Naive thymus-derived CD4-positive, alpha-beta T cell (primary cell): ENCODE data around the gene ALKBH4. TPM values are rescaled to one million over a fixed set of nuclear protein-coding genes. Genes with fewer than 3 reads are reported as not detected.

Source experiments
- ATAC-seq: fragments of 150-1000 bp; cut with Tn5 transposase; 2 replicates; pipeline ENCODE4 v1.10.0; 2021; ENCODE audit warnings: mild to moderate bottlenecking, moderate library complexity
- CTCF ChIA-PET: fragments of 350-600 bp; sonication (Branson Sonifier 250); formaldehyde crosslinking; loops from one replicate; lab custom pipeline; 2021; ENCODE audit warnings: antibody characterized with exemption; lab: Charles Lee
- POLR2A ChIA-PET: fragments of 350-600 bp; sonication (Branson Sonifier 250); formaldehyde crosslinking; loops from one replicate; lab custom pipeline; 2021; ENCODE audit warnings: antibody characterized with exemption, inconsistent platforms; lab: Charles Lee
- DNase-seq, 9 donors: peaks; one replicate each; pipeline versions ENCODE4 v3.0.0 to v3.0.0-alpha.2; 2020 to 2022; ENCODE audit warnings: mixed read lengths in 1 of 9
- H3K27ac ChIP-seq: one replicate; pipeline ENCODE4 v1.7.0; 2013; ENCODE audit warnings: mild to moderate bottlenecking, low read depth, low read length, moderate library complexity
- H3K27me3 ChIP-seq, 2 donors: one replicate each; pipeline ENCODE4 v1.7.0; 2013; ENCODE audit warnings: low read length in 2 of 2, mild to moderate bottlenecking in 2 of 2, moderate library complexity in 2 of 2; ENCODE audit not compliant: control insufficient read depth in 2 of 2, insufficient read depth in 2 of 2
- H3K36me3 ChIP-seq, 3 experiments: 1 replicate in 2 of 3; 2 replicates in 1 of 3; pipeline ENCODE4 v1.7.0; 2013; ENCODE audit warnings: low read length in 3 of 3, mild to moderate bottlenecking in 3 of 3, moderate library complexity in 1 of 3; ENCODE audit not compliant: insufficient read depth in 3 of 3, control insufficient read depth in 2 of 3
- H3K4me1 ChIP-seq, 2 donors: one replicate each; pipeline ENCODE4 v1.7.0; 2013; ENCODE audit warnings: low read length in 2 of 2, mild to moderate bottlenecking in 2 of 2, moderate library complexity in 1 of 2; ENCODE audit not compliant: control insufficient read depth in 2 of 2, insufficient read depth in 2 of 2
- H3K4me3 ChIP-seq: 2 replicates; pipeline ENCODE4 v1.7.0; 2013; ENCODE audit warnings: mild to moderate bottlenecking, low read length
- H3K9me3 ChIP-seq, 3 experiments: 1 replicate in 2 of 3; 2 replicates in 1 of 3; pipeline ENCODE4 v1.7.0; 2013; ENCODE audit warnings: low read length in 3 of 3; ENCODE audit not compliant: control insufficient read depth in 2 of 3
- H3K27ac Mint-ChIP-seq, 9 donors: one replicate each; pipeline ENCODE4 v1.8.0; 2020 to 2022; ENCODE audit warnings: mixed read lengths in 9 of 9, mild to moderate bottlenecking in 8 of 9, moderate library complexity in 5 of 9, inconsistent platforms in 2 of 9
- H3K27me3 Mint-ChIP-seq, 5 donors: one replicate each; pipeline ENCODE4 v1.8.0; 2021 to 2022; ENCODE audit warnings: mixed read lengths in 5 of 5, mild to moderate bottlenecking in 1 of 5
- H3K36me3 Mint-ChIP-seq, 5 donors: one replicate each; pipeline ENCODE4 v1.8.0; 2020 to 2022; ENCODE audit warnings: mixed read lengths in 5 of 5, mild to moderate bottlenecking in 3 of 5, inconsistent platforms in 1 of 5
- H3K4me1 Mint-ChIP-seq, 7 donors: one replicate each; pipeline ENCODE4 v1.8.0; 2020 to 2022; ENCODE audit warnings: mixed read lengths in 7 of 7, mild to moderate bottlenecking in 3 of 7, inconsistent platforms in 1 of 7
- H3K4me3 Mint-ChIP-seq, 10 donors: one replicate each; pipeline ENCODE4 v1.8.0; 2020 to 2022; ENCODE audit warnings: mild to moderate bottlenecking in 10 of 10, mixed read lengths in 10 of 10, moderate library complexity in 6 of 10, inconsistent platforms in 2 of 10
- H3K9me3 Mint-ChIP-seq, 11 donors: one replicate each; pipeline ENCODE4 v1.8.0; 2020 to 2022; ENCODE audit warnings: mixed read lengths in 11 of 11, mild to moderate bottlenecking in 4 of 11, inconsistent platforms in 1 of 11, moderate library complexity in 1 of 11
- intact Hi-C, 2 donors: fragments of 100-400 bp; cut with micrococcal nuclease; formaldehyde crosslinking; loops; one replicate each; pipeline ENCODE4 v1.15.1; 2023
- polyA plus RNA-seq, 2 donors: library from polyadenylated mRNA; unstranded; fragments of 300-500 nt; fragmentation: Illumina TruSeq; gene quantifications; one replicate each; pipeline ENCODE4 v1.2.3, GENCODE V29; 2021
- total RNA-seq, 6 experiments: library from RNA in 5 of 6; stranded (reverse) in 5 of 6; gene quantifications; 1 replicate in 5 of 6; 2 replicates in 1 of 6; pipeline ENCODE4 v1.2.3 and lab custom pipeline; 2021 to 2026

The ALKBH4 gene
- total and polyA plus RNA-seq, 7 experiments from 2014 or later: 4.0 to 24.7 (median 11.7) TPM

DNA sequence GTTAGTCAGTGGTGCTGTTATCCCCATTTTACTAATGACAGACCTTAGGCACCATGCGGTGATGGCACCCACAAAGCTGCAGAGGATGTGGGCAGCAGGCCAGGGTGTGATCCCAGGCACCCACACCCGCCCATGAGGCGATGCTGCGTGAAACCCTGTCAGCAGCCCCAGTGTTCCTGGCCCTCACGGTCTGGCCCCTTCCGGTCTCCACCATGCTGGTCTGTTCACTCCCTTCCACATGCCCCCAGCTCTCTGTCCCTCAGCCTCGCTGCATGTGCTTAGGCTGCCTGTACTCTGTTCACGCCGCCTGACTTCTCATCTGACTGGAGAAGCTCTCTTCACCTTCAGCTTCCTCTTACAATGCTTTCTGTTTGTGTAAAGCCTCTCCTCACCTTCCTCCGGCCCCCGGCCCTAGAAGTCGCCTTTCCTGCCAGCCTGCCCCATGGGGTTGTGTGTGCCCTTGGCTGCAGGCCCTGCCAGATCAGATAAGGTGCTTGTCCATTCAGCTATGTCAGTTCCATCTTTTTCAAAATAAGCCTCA, 48.9 kb downstream of the ALKBH4 start:
- intact Hi-C loops: loop anchor here (1.0 kb wide), 2 partner anchors 11 to 19 kb away; partner anchors contain the start of gene PRKRIP1 (in 1 of the 2)
- peak overlapping the region; percentile 46 for H3K4me3 ChIP-seq

DNA sequence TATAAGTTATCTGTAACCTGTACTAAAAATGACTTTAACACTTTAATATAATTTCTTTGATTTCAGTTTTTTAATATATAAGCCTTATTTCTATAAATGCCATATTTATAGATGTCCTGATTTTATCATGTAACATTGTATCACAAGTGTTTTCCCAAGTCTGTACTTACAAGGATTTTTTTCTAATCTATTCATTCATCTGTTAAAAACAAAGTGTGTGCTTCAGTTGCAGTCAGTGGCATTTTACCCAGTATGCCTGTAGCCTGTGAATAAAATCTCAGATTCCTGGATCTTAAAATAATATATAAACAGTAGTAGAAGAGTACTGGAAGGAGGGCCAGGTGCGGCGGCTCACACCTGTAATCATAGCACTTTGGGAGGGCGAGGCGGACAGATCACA, 51.1 kb downstream of the ALKBH4 start:
- Mint-ChIP-seq H3K27me3 (no peaks in the 10 kb centered on the region), H3K27ac (peak overlapping the region in 7 of 9 donors; percentile 13 to 96 (median 76)), H3K4me1 (peaks cover 32 to 59% (median 47%) of the 10 kb centered on the region in 7 donors), H3K36me3 (peaks cover 7 to 51% (median 27%) of the 10 kb centered on the region in 5 donors), H3K4me3 (no peak overlapping the region), H3K9me3 (peaks cover 0 to 3% (median 0%) of the 10 kb centered on the region in 11 donors)
- no peaks in the 10 kb centered on the region for H3K27me3 ChIP-seq
- DNase-seq (no peak), ATAC-seq (no peak)
- CTCF ChIA-PET: interaction anchor here (0.7 to 5.9 kb wide), 7 partner anchors 9 to 51 kb away, joined by 3 to 44 read pairs (median 4); partner anchors contain the start of gene ALKBH4
- no peak overlapping the region for H3K4me3 ChIP-seq
- no peak overlapping the region for H3K27ac ChIP-seq
- H3K36me3 ChIP-seq: peaks cover 0 to 30% (median 0%) of the 10 kb centered on the region in 3 experiments
- intact Hi-C loops: loop anchor here in 1 of 2 donors (2.0 kb wide), 1 partner anchor 17 kb away; the partner anchor contains the start of gene PRKRIP1
- POLR2A ChIA-PET: interaction anchor here (1.0 to 25.3 kb wide), 4 partner anchors 16 to 51 kb away, joined by 4 to 510 read pairs (median 13); partner anchors contain the start of genes ALKBH4, LRWD1, ORAI2 and PRKRIP1
- H3K4me1 ChIP-seq: peaks cover 38 to 43% of the 10 kb centered on the region in 2 donors
- no peaks in the 10 kb centered on the region for H3K9me3 ChIP-seq

More for the DNA sequence above, 48.9 kb downstream of the ALKBH4 start:
- peak in 8 of 9 donors; percentile 42 to 66 (median 60) for DNase-seq
- peak; percentile 74 for ATAC-seq
- CTCF ChIA-PET: interaction anchor here (1.4 to 5.9 kb wide), 8 partner anchors 10 to 51 kb away, joined by 4 to 44 read pairs (median 14); partner anchors contain the start of genes ALKBH4, LRWD1 and ORAI2
- Mint-ChIP-seq H3K27me3 (no peaks in the 10 kb centered on the region), H3K4me1 (peaks cover 48 to 78% (median 61%) of the 10 kb centered on the region in 7 donors), H3K36me3 (peaks cover 0 to 45% (median 20%) of the 10 kb centered on the region in 5 donors), H3K4me3 (peak overlapping the region; percentile 82 to 89 (median 84)), H3K27ac (peak overlapping the region; percentile 91 to 98 (median 96)), H3K9me3 (no peaks in the 10 kb centered on the region)
- Histone ChIP-seq H3K27ac (peak overlapping the region; percentile 64), H3K27me3 (no peaks in the 10 kb centered on the region), H3K4me1 (peaks cover 39 to 48% of the 10 kb centered on the region in 2 donors), H3K9me3 (no peaks in the 10 kb centered on the region), H3K36me3 (peaks cover 0 to 12% (median 0%) of the 10 kb centered on the region in 3 experiments)
- POLR2A ChIA-PET: interaction anchor here (0.7 to 25.3 kb wide), 11 partner anchors 14 to 49 kb away, joined by 3 to 510 read pairs (median 6); partner anchors contain the start of genes ALKBH4, LRWD1, ORAI2 and PRKRIP1

DNA sequence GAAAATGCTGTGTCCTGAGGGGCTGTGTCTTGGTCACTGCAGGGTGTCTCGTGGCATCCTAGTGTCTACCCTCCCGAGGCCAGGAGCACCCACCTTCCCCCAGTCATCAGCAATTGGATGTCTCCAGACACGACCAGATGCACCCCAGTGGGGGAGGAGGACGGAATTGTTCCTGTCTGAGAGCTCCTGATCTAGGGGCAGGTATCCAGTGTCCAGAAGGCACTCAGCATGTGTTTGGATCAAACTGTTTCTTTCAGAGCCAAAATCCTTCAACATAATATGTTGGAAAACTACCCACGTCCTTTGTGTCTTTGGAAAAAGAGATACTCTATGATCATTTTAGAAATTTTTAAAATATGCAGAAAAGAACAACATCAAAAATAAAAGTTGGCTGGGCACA, 51.6 kb downstream of the ALKBH4 start:
- Histone ChIP-seq H3K27me3 (no peaks in the 10 kb centered on the region), H3K36me3 (peaks cover 0 to 36% (median 4%) of the 10 kb centered on the region in 3 experiments), H3K4me1 (peaks cover 33 to 38% of the 10 kb centered on the region in 2 donors), H3K27ac (peak overlapping the region; percentile 27), H3K4me3 (no peak overlapping the region), H3K9me3 (no peaks in the 10 kb centered on the region)
- intact Hi-C loops: loop anchor here in 1 of 2 donors (2.0 kb wide), 1 partner anchor 16 kb away; the partner anchor contains the start of gene PRKRIP1
- Mint-ChIP-seq H3K4me3 (no peak overlapping the region), H3K27me3 (no peaks in the 10 kb centered on the region), H3K27ac (peak overlapping the region in 6 of 9 donors; percentile 5 to 96 (median 61)), H3K9me3 (peaks cover 0 to 3% (median 0%) of the 10 kb centered on the region in 11 donors), H3K36me3 (peaks cover 11 to 52% (median 32%) of the 10 kb centered on the region in 5 donors), H3K4me1 (peaks cover 27 to 54% (median 48%) of the 10 kb centered on the region in 7 donors)
- ChIA-PET CTCF (interaction anchor here (0.7 to 5.9 kb wide), 14 partner anchors 13 to 56 kb away, joined by 3 to 44 read pairs (median 4); partner anchors contain the start of genes ALKBH4 and ORAI2), POLR2A (interaction anchor here (1.0 to 25.3 kb wide), 6 partner anchors 12 to 58 kb away, joined by 3 to 510 read pairs (median 4); partner anchors contain the start of gene ORAI2)
- no peak for ATAC-seq
- no peak for DNase-seq

DNA sequence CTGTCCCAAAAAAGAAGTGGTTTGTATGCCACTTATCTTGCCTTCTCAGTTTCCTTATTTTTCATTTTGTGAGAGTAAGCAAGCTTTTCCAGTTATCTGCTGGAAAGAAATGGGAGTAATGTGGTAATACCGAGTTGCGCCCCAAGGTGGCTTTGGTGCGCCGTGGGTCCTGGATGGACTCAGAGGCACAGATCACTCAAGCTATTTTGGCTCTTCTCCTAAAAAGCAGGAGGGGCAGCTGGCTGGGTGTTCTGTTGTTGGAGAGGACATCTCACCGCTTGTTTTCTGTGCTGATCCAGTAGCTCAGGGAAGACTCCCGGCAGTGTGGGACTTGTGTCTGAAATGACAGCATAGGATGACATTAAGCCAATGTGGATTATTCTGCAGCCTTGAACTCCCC, 52.1 kb downstream of the ALKBH4 start:
- ATAC-seq (peak; percentile 49), DNase-seq (peak in 7 of 9 donors; percentile 35 to 67 (median 56))
- H3K36me3 Mint-ChIP-seq: peaks cover 16 to 52% (median 35%) of the 10 kb centered on the region in 5 donors
- ChIA-PET CTCF (interaction anchor here (0.6 to 5.9 kb wide), 15 partner anchors 14 to 56 kb away, joined by 3 to 44 read pairs (median 4); partner anchors contain the start of genes ALKBH4 and ORAI2), POLR2A (interaction anchor here (1.0 to 25.3 kb wide), 8 partner anchors 12 to 58 kb away, joined by 3 to 510 read pairs (median 4); partner anchors contain the start of gene ORAI2)
- peaks cover 0 to 3% (median 0%) of the 10 kb centered on the region in 11 donors for H3K9me3 Mint-ChIP-seq
- no peaks in the 10 kb centered on the region for H3K27me3 ChIP-seq
- no peaks in the 10 kb centered on the region for H3K9me3 ChIP-seq
- peak overlapping the region; percentile 27 for H3K27ac ChIP-seq
- H3K27me3 Mint-ChIP-seq: no peaks in the 10 kb centered on the region
- H3K4me3 Mint-ChIP-seq: no peak overlapping the region
- peaks cover 0 to 41% (median 9%) of the 10 kb centered on the region in 3 experiments for H3K36me3 ChIP-seq
- peak overlapping the region in 8 of 9 donors; percentile 5 to 96 (median 58) for H3K27ac Mint-ChIP-seq
- peaks cover 28 to 32% of the 10 kb centered on the region in 2 donors for H3K4me1 ChIP-seq
- no peak overlapping the region for H3K4me3 ChIP-seq
- H3K4me1 Mint-ChIP-seq: peaks cover 25 to 48% (median 44%) of the 10 kb centered on the region in 7 donors
- intact Hi-C loops: loop anchor here (1.0 to 2.0 kb wide), 6 partner anchors 8 to 52 kb away; partner anchors contain the start of genes ALKBH4 (in 1 of the 2), LRWD1 (in 1 of the 2) and PRKRIP1 (in 1 of the 2)

DNA sequence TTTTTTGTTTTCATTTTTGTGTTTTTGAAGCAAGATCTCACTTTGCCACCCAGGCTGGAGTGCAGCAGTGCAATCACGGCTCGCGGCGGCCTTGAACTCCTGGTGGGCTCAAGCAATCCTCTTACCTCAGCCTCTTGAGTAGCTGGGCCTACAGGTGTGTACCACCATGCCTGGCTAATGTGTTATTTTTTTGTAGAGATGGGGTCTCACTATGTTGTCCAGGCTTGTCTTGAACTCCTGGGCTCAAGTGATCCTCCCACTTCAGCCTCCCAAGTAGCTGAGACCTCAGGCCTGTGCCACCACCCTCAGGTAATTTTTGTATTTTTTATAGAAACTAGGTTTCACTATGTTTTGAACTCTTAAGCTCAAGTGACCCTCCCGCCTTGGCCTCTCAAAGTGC, 53.7 kb downstream of the ALKBH4 start:
- Histone ChIP-seq H3K4me1 (peaks cover 13 to 16% of the 10 kb centered on the region in 2 donors), H3K4me3 (no peak overlapping the region), H3K9me3 (no peaks in the 10 kb centered on the region), H3K27me3 (no peaks in the 10 kb centered on the region), H3K36me3 (peaks cover 0 to 57% (median 14%) of the 10 kb centered on the region in 3 experiments), H3K27ac (no peak overlapping the region)
- Mint-ChIP-seq H3K4me3 (no peak overlapping the region), H3K27ac (peak overlapping the region in 4 of 9 donors; percentile 12 to 67 (median 36)), H3K4me1 (peaks cover 9 to 32% (median 28%) of the 10 kb centered on the region in 7 donors), H3K9me3 (peaks cover 0 to 3% (median 0%) of the 10 kb centered on the region in 11 donors), H3K36me3 (peaks cover 16 to 61% (median 37%) of the 10 kb centered on the region in 5 donors), H3K27me3 (no peaks in the 10 kb centered on the region)
- POLR2A ChIA-PET: interaction anchor here (0.9 to 25.3 kb wide), 3 partner anchors 14 to 55 kb away, joined by 3 to 510 read pairs (median 4); partner anchors contain the start of gene ORAI2
- DNase-seq (no peak), ATAC-seq (no peak)
- intact Hi-C loops: no loop called here
- CTCF ChIA-PET: interaction anchor here (1.1 to 3.4 kb wide), 4 partner anchors 15 to 53 kb away, joined by 3 to 26 read pairs (median 3); partner anchors contain the start of gene ALKBH4
